ENCODE measurements around the gene ARSJ.

DNA sequence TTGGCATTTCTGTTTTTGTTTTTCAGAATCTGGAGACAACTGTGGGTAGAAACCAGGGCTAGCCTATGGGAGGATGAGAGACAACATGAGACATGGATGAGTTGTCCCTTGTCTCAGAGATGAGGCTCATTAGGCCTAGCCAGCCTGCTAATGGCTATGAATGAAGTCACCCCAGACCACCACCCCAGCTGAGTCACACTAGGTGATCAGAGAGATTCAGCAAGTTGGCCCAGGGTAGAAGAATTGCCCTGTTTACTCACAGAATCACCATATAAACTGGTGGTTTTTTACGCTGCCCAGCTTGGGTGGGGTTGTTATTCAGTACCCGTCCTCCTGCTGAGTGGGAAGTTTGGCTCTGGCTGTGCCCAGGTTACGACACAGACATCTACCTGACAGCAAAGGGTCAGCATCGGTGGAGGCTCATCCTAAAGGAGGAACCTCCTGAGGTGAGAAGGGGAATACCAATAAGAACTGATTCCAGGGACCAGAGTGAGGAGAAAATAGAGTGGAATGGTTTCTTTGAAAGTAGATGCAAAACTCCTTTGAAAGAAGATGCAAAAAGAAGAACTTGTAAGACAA, 17.2 kb upstream of the ARSJ start:
- no peak for TF ChIP-seq SUZ12 (IDR thresholded peaks at IDR 0.05)
- TF ChIP-seq BHLHE40 (IDR thresholded peaks at IDR 0.05; ENCODE audit: borderline replicate concordance), result no peak
- TF ChIP-seq, protein P1, sequence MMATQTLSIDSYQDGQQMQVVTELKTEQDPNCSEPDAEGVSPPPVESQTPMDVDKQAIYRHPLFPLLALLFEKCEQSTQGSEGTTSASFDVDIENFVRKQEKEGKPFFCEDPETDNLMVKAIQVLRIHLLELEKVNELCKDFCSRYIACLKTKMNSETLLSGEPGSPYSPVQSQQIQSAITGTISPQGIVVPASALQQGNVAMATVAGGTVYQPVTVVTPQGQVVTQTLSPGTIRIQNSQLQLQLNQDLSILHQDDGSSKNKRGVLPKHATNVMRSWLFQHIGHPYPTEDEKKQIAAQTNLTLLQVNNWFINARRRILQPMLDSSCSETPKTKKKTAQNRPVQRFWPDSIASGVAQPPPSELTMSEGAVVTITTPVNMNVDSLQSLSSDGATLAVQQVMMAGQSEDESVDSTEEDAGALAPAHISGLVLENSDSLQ (IDR thresholded peaks at IDR 0.05), result no peak
- no peak for TF ChIP-seq FOXM1 (IDR thresholded peaks at IDR 0.05; ENCODE audit: borderline replicate concordance)
- no peak for TF ChIP-seq FOXK2 (IDR thresholded peaks at IDR 0.05)
- TF ChIP-seq HDGF (IDR thresholded peaks at IDR 0.05; ENCODE audit: borderline replicate concordance), result no peak
- TF ChIP-seq SP1 (IDR thresholded peaks at IDR 0.05), result no peak
- TF ChIP-seq ELF4 (IDR thresholded peaks at IDR 0.05), result no peak
- TF ChIP-seq ZNF384 (IDR thresholded peaks at IDR 0.05), result no peak
